ENCODE results near the gene CAMTA1. TPM values are rescaled to one million over a fixed set of nuclear protein-coding genes. Genes with fewer than 3 reads are reported as not detected.
"Not testable (repeated sequence)": the region's sequence is repeated elsewhere in the genome, so short reads cannot be mapped to it uniquely, and the experiment has no call there.

CAMTA1 gene
- total and polyA plus RNA-seq, 3 experiments from 2014 or later: 60.2 to 79.0 (median 61.7) TPM

GRCh38 chr1:7684861-7685635 is 899.8 kb downstream of the CAMTA1 start:
- Histone ChIP-seq H3K27me3 (ENCODE audit: insufficient read depth, low read length, poor library complexity, severe bottlenecking) (peaks cover 5% of the 10 kb centered on the region), H3K4me1 (ENCODE audit: insufficient read depth, low read length) (no peaks in the 10 kb centered on the region), H3K27ac (ENCODE audit: low read depth, low read length) (no peak overlapping the region), H3K36me3 (ENCODE audit: insufficient read depth, low read length) (no peaks in the 10 kb centered on the region), H3K9me3 (ENCODE audit: low read length) (no peaks in the 10 kb centered on the region), H3K4me3 (ENCODE audit: low read length) (no peak overlapping the region)
- Mint-ChIP-seq H3K27ac (peak overlapping the region in 1 of 8 donors; percentile 24), H3K27me3 (peaks cover 12% of the 10 kb centered on the region in 2 donors), H3K36me3 (no peaks in the 10 kb centered on the region), H3K4me3 (no peak overlapping the region), H3K9me3 (peaks cover 0 to 2% (median 0%) of the 10 kb centered on the region in 5 donors), H3K4me1 (no peaks in the 10 kb centered on the region)
- ChIA-PET CTCF (no interaction called here), POLR2A (no interaction called here)
- DNase-seq: peak in 1 of 5 donors; percentile 15

- Histone ChIP-seq H3K27ac (ENCODE audit: low read depth, low read length) (no peak overlapping the region), H3K36me3 (ENCODE audit: insufficient read depth, low read length) (no peaks in the 10 kb centered on the region), H3K27me3 (ENCODE audit: insufficient read depth, low read length, poor library complexity, severe bottlenecking) (no peaks in the 10 kb centered on the region), H3K4me1 (ENCODE audit: insufficient read depth, low read length) (no peaks in the 10 kb centered on the region), H3K9me3 (ENCODE audit: low read length) (no peaks in the 10 kb centered on the region), H3K4me3 (ENCODE audit: low read length) (no peak overlapping the region)
- Mint-ChIP-seq H3K27me3 (peaks cover 16 to 20% of the 10 kb centered on the region in 2 donors), H3K9me3 (peaks cover 0 to 3% (median 0%) of the 10 kb centered on the region in 5 donors), H3K36me3 (no peaks in the 10 kb centered on the region), H3K27ac (no peak overlapping the region), H3K4me1 (no peaks in the 10 kb centered on the region), H3K4me3 (no peak overlapping the region)
- ChIA-PET POLR2A (no interaction called here), CTCF (no interaction called here)
- peak in 1 of 5 donors; percentile 15 for DNase-seq
Observed at GRCh38 chr1:7686301-7686850, 901.1 kb downstream of the CAMTA1 start.

- no peaks in the 10 kb centered on the region for H3K36me3 ChIP-seq (ENCODE audit: insufficient read depth, low read length)
- no peak overlapping the region for H3K4me3 ChIP-seq (ENCODE audit: low read length)
- Mint-ChIP-seq H3K36me3 (no peaks in the 10 kb centered on the region), H3K4me3 (no peak overlapping the region), H3K4me1 (no peaks in the 10 kb centered on the region), H3K27ac (no peak overlapping the region), H3K27me3 (peaks cover 16 to 23% of the 10 kb centered on the region in 2 donors), H3K9me3 (peaks cover 0 to 7% (median 0%) of the 10 kb centered on the region in 5 donors)
- peak in 1 of 5 donors; percentile 39 for DNase-seq
- ChIA-PET POLR2A (no interaction called here), CTCF (no interaction called here)
- H3K27ac ChIP-seq (ENCODE audit: low read depth, low read length): no peak overlapping the region
- no peaks in the 10 kb centered on the region for H3K4me1 ChIP-seq (ENCODE audit: insufficient read depth, low read length)
- H3K27me3 ChIP-seq (ENCODE audit: insufficient read depth, low read length, poor library complexity, severe bottlenecking): no peaks in the 10 kb centered on the region
- H3K9me3 ChIP-seq (ENCODE audit: low read length): no peaks in the 10 kb centered on the region
Observed at GRCh38 chr1:7687411-7687810, 902.2 kb downstream of the CAMTA1 start.

GRCh38 chr1:7688659-7689058 is 903.4 kb downstream of the CAMTA1 start:
- peaks cover 0 to 8% (median 0%) of the 10 kb centered on the region in 3 donors for H3K36me3 Mint-ChIP-seq
- no peaks in the 10 kb centered on the region for H3K36me3 ChIP-seq (ENCODE audit: insufficient read depth, low read length)
- H3K4me3 Mint-ChIP-seq: no peak overlapping the region
- H3K4me3 ChIP-seq (ENCODE audit: low read length): no peak overlapping the region
- no peak overlapping the region for H3K27ac ChIP-seq (ENCODE audit: low read depth, low read length)
- ChIA-PET CTCF (no interaction called here), POLR2A (no interaction called here)
- no peaks in the 10 kb centered on the region for H3K4me1 ChIP-seq (ENCODE audit: insufficient read depth, low read length)
- no peaks in the 10 kb centered on the region for H3K27me3 ChIP-seq (ENCODE audit: insufficient read depth, low read length, poor library complexity, severe bottlenecking)
- peaks cover 15 to 32% of the 10 kb centered on the region in 2 donors for H3K27me3 Mint-ChIP-seq
- peaks cover under 1 to 7% (median 4%) of the 10 kb centered on the region in 5 donors for H3K9me3 Mint-ChIP-seq
- no peak for DNase-seq
- H3K4me1 Mint-ChIP-seq: no peaks in the 10 kb centered on the region
- H3K9me3 ChIP-seq (ENCODE audit: low read length): no peaks in the 10 kb centered on the region
- no peak overlapping the region for H3K27ac Mint-ChIP-seq

- H3K27me3 ChIP-seq (ENCODE audit: insufficient read depth, low read length, poor library complexity, severe bottlenecking); H3K4me1 ChIP-seq (ENCODE audit: insufficient read depth, low read length); POLR2A ChIA-PET; CTCF ChIA-PET; H3K36me3 ChIP-seq (ENCODE audit: insufficient read depth, low read length); H3K4me3 ChIP-seq (ENCODE audit: low read length); DNase-seq; H3K4me1 Mint-ChIP-seq; H3K9me3 ChIP-seq (ENCODE audit: low read length); H3K27ac ChIP-seq (ENCODE audit: low read depth, low read length); H3K4me3 Mint-ChIP-seq: not testable (repeated sequence)
- Mint-ChIP-seq H3K27me3 (peaks cover 15 to 37% of the 10 kb centered on the region in 2 donors), H3K27ac (peak overlapping the region in 1 of 8 donors; percentile 78), H3K36me3 (peaks cover 0 to 13% (median 0%) of the 10 kb centered on the region in 3 donors), H3K9me3 (peaks cover 4 to 11% (median 5%) of the 10 kb centered on the region in 5 donors)
Observed at GRCh38 chr1:7689307-7689706, 904.1 kb downstream of the CAMTA1 start.

GRCh38 chr1:7690076-7690475 is 904.8 kb downstream of the CAMTA1 start:
- no peak for DNase-seq
- no peaks in the 10 kb centered on the region for H3K9me3 ChIP-seq (ENCODE audit: low read length)
- peaks cover 0 to 13% (median 0%) of the 10 kb centered on the region in 3 donors for H3K36me3 Mint-ChIP-seq
- H3K4me3 Mint-ChIP-seq: no peak overlapping the region
- CTCF ChIA-PET: no interaction called here
- POLR2A ChIA-PET: no interaction called here
- no peaks in the 10 kb centered on the region for H3K36me3 ChIP-seq (ENCODE audit: insufficient read depth, low read length)
- H3K4me1 ChIP-seq (ENCODE audit: insufficient read depth, low read length): no peaks in the 10 kb centered on the region
- H3K27ac ChIP-seq (ENCODE audit: low read depth, low read length): no peak overlapping the region
- no peak overlapping the region for H3K4me3 ChIP-seq (ENCODE audit: low read length)
- no peaks in the 10 kb centered on the region for H3K27me3 ChIP-seq (ENCODE audit: insufficient read depth, low read length, poor library complexity, severe bottlenecking)
- H3K27me3 Mint-ChIP-seq: peaks cover 14 to 42% of the 10 kb centered on the region in 2 donors
- H3K4me1 Mint-ChIP-seq: no peaks in the 10 kb centered on the region
- H3K27ac Mint-ChIP-seq: peak overlapping the region in 1 of 8 donors; percentile 29
- H3K9me3 Mint-ChIP-seq: peaks cover 4 to 11% (median 5%) of the 10 kb centered on the region in 5 donors

GRCh38 chr1:7690496-7691182 is 905.4 kb downstream of the CAMTA1 start:
- H3K27me3 ChIP-seq (ENCODE audit: insufficient read depth, low read length, poor library complexity, severe bottlenecking): no peaks in the 10 kb centered on the region
- no peak for DNase-seq
- ChIA-PET POLR2A (no interaction called here), CTCF (no interaction called here)
- Mint-ChIP-seq H3K9me3 (peaks cover 4 to 11% (median 5%) of the 10 kb centered on the region in 5 donors), H3K27me3 (peaks cover 12 to 40% of the 10 kb centered on the region in 2 donors), H3K36me3 (peaks cover 0 to 13% (median 0%) of the 10 kb centered on the region in 3 donors), H3K4me1 (no peaks in the 10 kb centered on the region), H3K27ac (no peak overlapping the region), H3K4me3 (no peak overlapping the region)
- no peak overlapping the region for H3K4me3 ChIP-seq (ENCODE audit: low read length)
- no peaks in the 10 kb centered on the region for H3K36me3 ChIP-seq (ENCODE audit: insufficient read depth, low read length)
- H3K4me1 ChIP-seq (ENCODE audit: insufficient read depth, low read length): no peaks in the 10 kb centered on the region
- no peak overlapping the region for H3K27ac ChIP-seq (ENCODE audit: low read depth, low read length)
- no peaks in the 10 kb centered on the region for H3K9me3 ChIP-seq (ENCODE audit: low read length)

- H3K9me3 ChIP-seq (ENCODE audit: low read length): no peaks in the 10 kb centered on the region
- POLR2A ChIA-PET: no interaction called here
- DNase-seq: no peak
- no peaks in the 10 kb centered on the region for H3K36me3 ChIP-seq (ENCODE audit: insufficient read depth, low read length)
- H3K27me3 ChIP-seq (ENCODE audit: insufficient read depth, low read length, poor library complexity, severe bottlenecking): no peaks in the 10 kb centered on the region
- no peaks in the 10 kb centered on the region for H3K4me1 ChIP-seq (ENCODE audit: insufficient read depth, low read length)
- CTCF ChIA-PET: no interaction called here
- Mint-ChIP-seq H3K4me1 (no peaks in the 10 kb centered on the region), H3K9me3 (peaks cover 4 to 11% (median 5%) of the 10 kb centered on the region in 5 donors), H3K36me3 (peaks cover 0 to 13% (median 0%) of the 10 kb centered on the region in 3 donors), H3K27me3 (peaks cover 12 to 35% of the 10 kb centered on the region in 2 donors), H3K4me3 (peak overlapping the region in 1 of 7 donors; percentile 52), H3K27ac (no peak overlapping the region)
- no peak overlapping the region for H3K27ac ChIP-seq (ENCODE audit: low read depth, low read length)
- no peak overlapping the region for H3K4me3 ChIP-seq (ENCODE audit: low read length)
Observed at GRCh38 chr1:7691576-7691975, 906.3 kb downstream of the CAMTA1 start.

Data from CD8-positive, alpha-beta memory T cell (primary cell).